K562 (cell line): ENCODE data around the gene PDE2A. TPM values are rescaled to one million over a fixed set of nuclear protein-coding genes. Genes with fewer than 3 reads are reported as not detected.

ENCODE experiments used
- ATAC-seq: fragments of 200-7000 bp; cut with Tn5 transposase; 3 replicates; pipeline ENCODE4 v1.9.1; 2020; ENCODE audit warnings: moderate library complexity
- BruUV-seq: library from RNA; stranded (reverse); fragments of 400-500 nt; replicated peaks from 2 replicates; lab custom pipeline; 2021; lab: Mats Ljungman, UMichigan
- CTCF ChIA-PET: fragments of 300-600 bp; formaldehyde crosslinking; extraction: SDS; loops from one replicate; lab custom pipeline; 2021; ENCODE audit warnings: low intra/inter-chr PET ratio; lab: Yijun Ruan, JAX
- POLR2A ChIA-PET: fragments of 300-600, 350-650 bp; sonication (Branson Sonifier 250); formaldehyde crosslinking; extraction: SDS; loops from one replicate; lab custom pipeline; 2021; ENCODE audit warnings: antibody characterized with exemption, inconsistent platforms; lab: Yijun Ruan, JAX
- DNase-seq, 4 experiments: peaks; one replicate each; pipeline versions ENCODE4 v3.0.0 to v3.0.0-alpha.2; 2011 to 2018; ENCODE audit warnings: low spot score in 3 of 4, mixed read lengths in 3 of 4; ENCODE audit errors: extremely low read depth in 1 of 4
- FAIRE-seq: peaks from 2 replicates; lab custom pipeline; 2011; peaks lifted over from hg19 to GRCh38; lab: Jason Lieb, UNC
- H2AFZ ChIP-seq: 2 replicates; pipeline ENCODE4 v1.6.0; 2011; ENCODE audit warnings: low read depth, low read length, control low read depth, inconsistent platforms
- H3K27ac ChIP-seq: fragments of 200-600 bp; 3 replicates; pipeline ENCODE4 v1.8.0; 2011; ENCODE audit warnings: low read depth, mild to moderate bottlenecking, control low read depth, inconsistent platforms, low read length, moderate library complexity, mixed read lengths; ENCODE audit errors: extremely low read depth
- H3K27me3 ChIP-seq, 2 experiments: fragments of 300-600 bp in 1 of 2; 2 replicates in 1 of 2; 3 replicates in 1 of 2; pipeline versions ENCODE4 v1.6.0 to v1.8.0; 2011; ENCODE audit warnings: inconsistent platforms in 2 of 2, low read length in 2 of 2, mild to moderate bottlenecking in 1 of 2, mixed read lengths in 1 of 2, moderate library complexity in 1 of 2; ENCODE audit not compliant: control insufficient read depth in 2 of 2, insufficient read depth in 2 of 2
- H3K36me3 ChIP-seq: fragments of 300-600 bp; 3 replicates; pipeline ENCODE4 v1.8.0; 2011; ENCODE audit warnings: mild to moderate bottlenecking, low read length, inconsistent platforms; ENCODE audit not compliant: control insufficient read depth, insufficient read depth
- H3K4me1 ChIP-seq, 2 experiments: fragments of 200-600 bp in 1 of 2; replicated peaks in 1 of 2; 2 replicates in 1 of 2; 3 replicates in 1 of 2; pipeline versions ENCODE4 v1.5.1 to v1.8.0; 2011; ENCODE audit warnings: inconsistent platforms in 2 of 2, low read length in 2 of 2, mild to moderate bottlenecking in 1 of 2, mixed read lengths in 1 of 2, moderate library complexity in 1 of 2; ENCODE audit not compliant: control insufficient read depth in 2 of 2, insufficient read depth in 2 of 2
- H3K4me2 ChIP-seq: 2 replicates; pipeline ENCODE4 v1.6.1; 2011; ENCODE audit warnings: low read length, control low read depth, inconsistent platforms, mixed read lengths; ENCODE audit not compliant: insufficient read depth
- H3K4me3 ChIP-seq: fragments of 200-600 bp; sonication (generic), shearing (Covaris generic); 2 replicates; pipeline ENCODE4 v1.5.1; 2016; ENCODE audit warnings: control low read depth, inconsistent platforms
- H3K79me2 ChIP-seq: fragments of 200-600 bp; 3 replicates; pipeline ENCODE4 v1.8.0; 2011; ENCODE audit warnings: low read length, inconsistent platforms; ENCODE audit not compliant: control insufficient read depth, insufficient read depth
- H3K9ac ChIP-seq, 2 experiments: 2 replicates each; pipeline versions ENCODE4 v1.6.0 to v1.6.1; 2011; ENCODE audit warnings: low read depth in 2 of 2, low read length in 2 of 2, control low read depth in 1 of 2, inconsistent platforms in 1 of 2, mild to moderate bottlenecking in 1 of 2, mixed read lengths in 1 of 2; ENCODE audit not compliant: insufficient read depth in 1 of 2
- H3K9me1 ChIP-seq: one replicate; pipeline ENCODE4 v1.6.0; 2011; ENCODE audit warnings: inconsistent platforms, mild to moderate bottlenecking, low read length, moderate library complexity; ENCODE audit not compliant: control insufficient read depth, insufficient read depth
- H3K9me3 ChIP-seq: replicated peaks from 2 replicates; pipeline ENCODE4 v1.5.1; 2011; ENCODE audit warnings: low read depth, low read length, inconsistent platforms; ENCODE audit not compliant: control insufficient read depth, insufficient read depth
- H4K20me1 ChIP-seq: replicated peaks from 2 replicates; pipeline ENCODE4 v1.6.1; 2011; ENCODE audit warnings: low read length, inconsistent platforms, mixed read lengths; ENCODE audit not compliant: control insufficient read depth, insufficient read depth
- BHLHE40 ChIP-seq: IDR thresholded peaks from 2 replicates; pipeline ENCODE4 v1.6.1; 2011; ENCODE audit warnings: low read length, improper control_type of control experiment
- CHD1 ChIP-seq: fragments of 200-600 bp; sonication (generic); IDR thresholded peaks from one replicate; pipeline ENCODE4 v1.6.1; 2012; ENCODE audit warnings: mild to moderate bottlenecking, moderate library complexity, low read length, inconsistent platforms
- CTBP1 ChIP-seq: fragments of 450-650 bp; IDR thresholded peaks from 2 replicates; pipeline ENCODE4 v1.6.1; 2016; ENCODE audit warnings: borderline replicate concordance
- ETV1 ChIP-seq: fragments of 450-650 bp; conservative IDR thresholded peaks from 2 replicates; pipeline ENCODE4 v1.6.1; 2016; ENCODE audit warnings: missing genetic modification characterization, control low read depth, low read depth, missing compliant biosample characterization
- JUN ChIP-seq, 2 experiments: sonication (generic) in 1 of 2; formaldehyde crosslinking in 1 of 2; IDR thresholded peaks; 2 replicates each; pipeline versions ENCODE4 v1.6.1 to v1.8.0; 2012 to 2022; ENCODE audit warnings: borderline replicate concordance in 2 of 2, mild to moderate bottlenecking in 2 of 2, improper control_type of control experiment in 1 of 2, low read depth in 1 of 2, low read length in 1 of 2, missing genetic modification reagents in 1 of 2
- MYNN ChIP-seq, 2 experiments: sonication (generic); formaldehyde crosslinking in 1 of 2; IDR thresholded peaks; 2 replicates each; pipeline versions ENCODE4 v1.5.0 to v1.6.1; 2016 to 2020; ENCODE audit warnings: antibody characterized with exemption in 1 of 2, missing genetic modification reagents in 1 of 2
- NCOR1 ChIP-seq: fragments of 450-650 bp; IDR thresholded peaks from 2 replicates; pipeline ENCODE4 v1.6.1; 2016; ENCODE audit warnings: mild to moderate bottlenecking, moderate library complexity
- NFIX ChIP-seq: fragments of 250-450 bp; sonication (Bioruptor Pico); IDR thresholded peaks from 2 replicates; pipeline ENCODE4 v1.4.0; 2020; ENCODE audit warnings: low read depth, mild to moderate bottlenecking, moderate library complexity
- PRPF4 ChIP-seq: fragments of 200-400 bp; formaldehyde crosslinking; IDR thresholded peaks from one replicate; pipeline ENCODE4 v1.6.1; 2017; ENCODE audit warnings: low read length, low read depth, mild to moderate bottlenecking; ENCODE audit not compliant: insufficient read depth, poor library complexity, severe bottlenecking
- SMC3 ChIP-seq: conservative IDR thresholded peaks from 2 replicates; pipeline ENCODE4 v1.6.1; 2011; ENCODE audit warnings: low read depth, low read length, improper control_type of control experiment; ENCODE audit not compliant: insufficient read depth
- SRSF9 ChIP-seq: fragments of 200-400 bp; formaldehyde crosslinking; IDR thresholded peaks from 2 replicates; pipeline ENCODE4 v1.6.1; 2017; ENCODE audit warnings: low read depth, low read length, borderline replicate concordance
- THRAP3 ChIP-seq: fragments of 450-650 bp; IDR thresholded peaks from 2 replicates; pipeline ENCODE4 v1.6.1; 2016; ENCODE audit warnings: mild to moderate bottlenecking, inconsistent platforms, borderline replicate concordance
- ZNF311 ChIP-seq: fragments of 250-450 bp; sonication (Bioruptor Pico); IDR thresholded peaks from 2 replicates; pipeline ENCODE4 v1.4.0; 2020; ENCODE audit warnings: mild to moderate bottlenecking, moderate library complexity
- ZNF57 ChIP-seq: fragments of 450-650 bp; formaldehyde crosslinking; IDR thresholded peaks from 2 replicates; pipeline ENCODE4 v1.4.0; 2020; ENCODE audit warnings: mild to moderate bottlenecking, moderate library complexity
- ZNF644 ChIP-seq: fragments of 200-800 bp; sonication (Bioruptor generic); IDR thresholded peaks from 2 replicates; pipeline ENCODE4 v1.6.1; 2016; ENCODE audit warnings: low read depth, missing genetic modification characterization, missing compliant biosample characterization
- WGBS: fragments of 100-300 bp; shearing (Covaris generic); methylation state at CpG from one replicate; pipeline ENCODE4 v1.1.6; 2016; ENCODE audit warnings: low coverage, mixed read lengths; ENCODE audit not compliant: insufficient coverage; ENCODE audit errors: missing lambda C conversion rate; 5-methylcytosine and 5-hydroxymethylcytosine counted together
- in situ Hi-C: fragments of 300-500 bp; cut with MboI; formaldehyde crosslinking; loops from 4 replicates; pipeline ENCODE4 v1.15.0; 2018; ENCODE audit warnings: inconsistent platforms, mixed read lengths
- intact Hi-C: fragments of 100-400 bp; cut with micrococcal nuclease; formaldehyde crosslinking; loops from 2 replicates; pipeline ENCODE4 v1.14.2; 2022
- polyA plus RNA-seq, 8 experiments: library from polyadenylated mRNA; depleted of rRNA in 4 of 8; stranded (reverse) in 5 of 8; unstranded in 3 of 8; fragments of >200 nt; fragmentation: Nextera tagmentation in 2 of 8; fragmentation: Illumina TruSeq in 1 of 8; extraction: Ambion mirVana in 2 of 8; extraction: Trizol in 1 of 8; gene quantifications; 2 replicates each; pipeline versions ENCODE4 v1.2.1 to v1.2.3, GENCODE V29; 2011 to 2014; ENCODE audit warnings: inconsistent platforms in 1 of 8, missing spikeins in 1 of 8
- total RNA-seq, 7 experiments: library from RNA; depleted of rRNA in 6 of 7; stranded (reverse); fragments of >200 nt in 6 of 7; fragmentation: Illumina TruSeq in 2 of 7; extraction: Trizol in 2 of 7; gene quantifications; 2 replicates each; pipeline versions ENCODE4 v1.2.1 to v1.2.3, GENCODE V29; 2011 to 2021; ENCODE audit warnings: low replicate concordance in 1 of 7
- TF ChIP-seq, protein P1 (sequence below): fragments of 450-650 bp; IDR thresholded peaks from 2 replicates; pipeline ENCODE4 v1.6.1; 2018; ENCODE audit warnings: mild to moderate bottlenecking, low read depth; ENCODE audit not compliant: partially characterized antibody
- TF ChIP-seq, protein P2 (sequence below), 2 experiments: IDR thresholded peaks; 2 replicates each; pipeline ENCODE4 v1.6.1; 2011; ENCODE audit warnings: borderline replicate concordance in 1 of 2, control low read depth in 1 of 2, low read depth in 1 of 2, low read length in 1 of 2, mild to moderate bottlenecking in 1 of 2, mixed read lengths in 1 of 2, moderate library complexity in 1 of 2; ENCODE audit not compliant: insufficient read depth in 1 of 2, insufficient read length in 1 of 2, poor library complexity in 1 of 2, severe bottlenecking in 1 of 2; ENCODE audit errors: extremely low read depth in 1 of 2

PDE2A gene
- total and polyA plus RNA-seq, 9 of the 15 experiments (the other 6 are each of a cell fraction or from before 2014, with no cell fraction given): 0.07 to 15.2 (median 1.6) TPM; not detected in 1

DNA sequence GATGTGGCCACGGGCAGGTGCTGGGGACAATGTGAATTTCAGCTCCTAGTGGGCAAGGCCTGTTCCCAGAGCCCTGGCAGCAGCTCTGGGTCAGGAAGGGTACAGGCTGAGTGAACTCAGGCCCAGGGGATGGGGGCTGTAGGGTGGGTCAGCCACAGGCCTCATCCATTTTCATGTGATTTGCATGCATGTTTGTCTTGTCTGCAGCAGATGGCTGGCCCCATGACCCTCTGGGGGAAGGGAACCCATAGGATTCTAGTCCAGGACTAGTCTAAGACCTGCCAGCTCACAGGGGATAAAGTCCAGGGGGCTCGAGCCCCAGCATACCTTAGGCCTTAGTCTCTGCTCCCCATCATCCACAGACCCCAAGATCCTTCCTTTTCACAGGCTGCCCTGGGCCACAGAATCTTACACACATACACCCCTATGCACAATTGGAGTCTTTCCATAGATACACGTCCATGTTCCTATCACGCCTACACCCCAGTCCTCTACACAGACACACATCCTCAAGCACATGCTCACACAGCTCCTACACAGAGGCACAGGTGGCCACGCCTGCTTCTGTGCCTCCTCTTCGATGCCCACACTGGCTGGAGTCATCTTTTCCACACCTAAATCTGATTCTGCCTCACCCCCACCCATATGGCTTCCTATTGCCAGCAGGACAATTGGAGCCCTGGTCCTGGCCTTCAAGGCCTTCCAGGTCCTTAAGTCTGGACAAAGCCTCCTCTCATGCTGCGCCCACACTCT, 25.7 kb downstream of the PDE2A start:
- FAIRE-seq: no peak
- TF ChIP-seq BHLHE40: no peak
- TF ChIP-seq PRPF4: no peak
- no peak for TF ChIP-seq SRSF9
- TF ChIP-seq ZNF311 (CRISPR knock-in tag): no peak
- TF ChIP-seq, protein P1, sequence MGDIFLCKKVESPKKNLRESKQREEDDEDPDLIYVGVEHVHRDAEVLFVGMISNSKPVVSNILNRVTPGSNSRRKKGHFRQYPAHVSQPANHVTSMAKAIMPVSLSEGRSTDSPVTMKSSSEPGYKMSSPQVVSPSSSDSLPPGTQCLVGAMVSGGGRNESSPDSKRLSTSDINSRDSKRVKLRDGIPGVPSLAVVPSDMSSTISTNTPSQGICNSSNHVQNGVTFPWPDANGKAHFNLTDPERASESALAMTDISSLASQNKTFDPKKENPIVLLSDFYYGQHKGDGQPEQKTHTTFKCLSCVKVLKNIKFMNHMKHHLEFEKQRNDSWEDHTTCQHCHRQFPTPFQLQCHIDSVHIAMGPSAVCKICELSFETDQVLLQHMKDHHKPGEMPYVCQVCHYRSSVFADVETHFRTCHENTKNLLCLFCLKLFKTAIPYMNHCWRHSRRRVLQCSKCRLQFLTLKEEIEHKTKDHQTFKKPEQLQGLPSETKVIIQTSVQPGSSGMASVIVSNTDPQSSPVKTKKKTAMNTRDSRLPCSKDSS: no peak
- TF ChIP-seq MYNN (IDR thresholded peaks at IDR 0.05): no peak
- no peak for TF ChIP-seq MYNN (CRISPR knock-in tag; IDR thresholded peaks at IDR 0.05)
- TF ChIP-seq ZNF57 (CRISPR knock-in tag): no peak
- no peak for TF ChIP-seq CTBP1
- no peak for TF ChIP-seq ZNF644
- no peak for TF ChIP-seq JUN (IDR thresholded peaks at IDR 0.05; ENCODE audit: borderline replicate concordance, low read depth, low read length)
- no peak for TF ChIP-seq JUN (CRISPR knock-in tag; IDR thresholded peaks at IDR 0.05; ENCODE audit: borderline replicate concordance)
- TF ChIP-seq SMC3: no peak
- TF ChIP-seq, protein P2, sequence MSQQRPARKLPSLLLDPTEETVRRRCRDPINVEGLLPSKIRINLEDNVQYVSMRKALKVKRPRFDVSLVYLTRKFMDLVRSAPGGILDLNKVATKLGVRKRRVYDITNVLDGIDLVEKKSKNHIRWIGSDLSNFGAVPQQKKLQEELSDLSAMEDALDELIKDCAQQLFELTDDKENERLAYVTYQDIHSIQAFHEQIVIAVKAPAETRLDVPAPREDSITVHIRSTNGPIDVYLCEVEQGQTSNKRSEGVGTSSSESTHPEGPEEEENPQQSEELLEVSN (IDR thresholded peaks at IDR 0.05; ENCODE audit: borderline replicate concordance in 1 of 2, extremely low read depth in 1 of 2, insufficient read depth in 1 of 2, insufficient read length in 1 of 2, low read depth in 1 of 2, low read length in 1 of 2, poor library complexity in 1 of 2, severe bottlenecking in 1 of 2): no peak
- no peak for TF ChIP-seq NCOR1
- no peak for TF ChIP-seq NFIX (CRISPR knock-in tag)
- no peak for TF ChIP-seq ETV1
- TF ChIP-seq THRAP3: no peak
- TF ChIP-seq CHD1: no peak
- TF ChIP-seq, all 486 proteins: peak for 0
- intact Hi-C loops (no loop called here), in situ Hi-C loops (loop anchor here (5.0 kb wide), 1 partner anchor 51 kb away; no protein-coding TSS in a partner anchor)
- Histone ChIP-seq H3K27me3 (peaks cover 0 to 9% of the 10 kb centered on the region in 2 experiments; a peak in 1 of 5 replicates), H3K79me2 (no peaks in the 10 kb centered on the region), H3K9me1 (no peaks in the 10 kb centered on the region), H3K27ac (no peak overlapping the region), H3K36me3 (no peaks in the 10 kb centered on the region), H3K4me2 (no peak overlapping the region), H3K9ac (no peak overlapping the region), H3K9me3 (no peaks in the 10 kb centered on the region), H3K4me1 (peaks cover 12 to 13% of the 10 kb centered on the region in 2 experiments; a peak in 4 of 5 replicates), H4K20me1 (no peaks in the 10 kb centered on the region), H3K4me3 (no peak overlapping the region), H2AFZ (no peak overlapping the region)
- DNase-seq (no peak), ATAC-seq (no peak)
- CTCF ChIA-PET: no interaction called here
- POLR2A ChIA-PET: interaction anchor here (0.6 kb wide), 2 partner anchors 132 to 651 kb away, joined by 3 to 4 read pairs; no protein-coding TSS in a partner anchor
- 3% methylated on average over 6 of the region's 7 CpGs for WGBS
- no TSS peak for BruUV-seq
